GM21723 (cell line): ENCODE measurements around the gene CD101.

Experiments
- ATAC-seq: cut with Tn5 transposase; IDR thresholded peaks from one replicate; pipeline ENCODE4 v1.9.1; 2021; ENCODE audit warnings: mild to moderate bottlenecking, moderate library complexity; ENCODE audit not compliant: unreplicated experiment

The CD101 gene

GRCh38 chr1:117049857-117050256 lies 48.3 kb downstream of the CD101 start:
- ATAC-seq: no peak

DNA sequence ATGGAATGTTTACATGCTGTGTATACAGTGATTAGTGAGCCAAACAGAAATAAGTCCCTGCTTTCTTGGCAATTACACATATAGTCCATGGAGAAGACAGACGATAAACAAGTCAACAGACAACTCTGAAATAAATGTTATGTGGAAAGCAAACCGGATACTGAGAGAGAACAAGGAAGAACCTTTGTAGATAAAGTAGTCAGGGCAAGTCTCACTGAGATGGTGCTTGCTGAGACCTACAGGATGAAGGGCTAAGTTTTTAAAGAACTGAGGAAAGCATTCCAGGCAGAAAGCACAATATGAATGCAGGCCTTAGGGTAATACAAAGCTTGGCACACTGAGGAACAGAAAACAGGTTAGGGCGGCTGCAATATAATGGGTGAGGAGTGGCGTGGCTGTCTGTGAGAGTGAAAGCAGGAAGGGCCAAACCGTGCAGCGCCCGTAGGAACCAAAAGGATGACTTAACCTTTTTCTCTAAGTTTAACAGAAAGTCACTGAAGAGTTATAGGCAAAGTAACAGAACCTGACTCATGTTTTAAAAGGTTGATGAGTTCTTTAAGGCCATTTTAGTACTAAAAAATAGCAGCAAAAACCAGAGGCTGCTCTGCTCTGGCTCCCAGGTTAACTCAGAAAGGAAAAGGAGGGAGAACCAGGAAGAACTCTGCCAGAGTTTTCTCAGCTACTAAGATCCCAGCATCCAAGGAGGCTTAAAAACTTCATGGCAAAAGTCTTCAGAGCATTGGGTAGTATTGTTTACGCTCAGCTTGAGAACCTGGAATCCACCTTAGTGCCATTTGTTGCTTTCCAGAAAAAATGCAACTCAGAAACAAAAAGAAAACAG lies 49.9 kb downstream of the CD101 start:
- peak; percentile 88 for ATAC-seq

DNA sequence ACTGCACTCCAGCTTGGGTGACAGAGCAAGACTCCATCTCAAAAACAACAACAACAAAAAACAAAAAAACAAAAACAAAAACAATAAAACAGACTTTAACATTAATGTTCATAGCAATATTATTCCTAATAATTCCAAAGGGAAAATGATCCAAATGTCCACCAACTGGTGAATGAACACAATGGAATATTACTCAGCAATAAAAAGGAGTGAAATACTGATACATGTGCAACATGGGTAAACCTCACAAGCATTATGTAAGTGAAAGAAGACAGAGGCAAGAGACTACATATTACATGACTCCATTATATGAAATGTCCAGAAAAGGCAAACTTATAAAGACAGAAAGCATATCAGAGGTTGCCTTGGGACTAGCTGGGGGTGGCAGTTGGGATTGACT lies 52.5 kb downstream of the CD101 start:
- ATAC-seq: no peak

- ATAC-seq: no peak
Observed at GRCh38 chr1:117058810-117059209, 57.2 kb downstream of the CD101 start.

DNA sequence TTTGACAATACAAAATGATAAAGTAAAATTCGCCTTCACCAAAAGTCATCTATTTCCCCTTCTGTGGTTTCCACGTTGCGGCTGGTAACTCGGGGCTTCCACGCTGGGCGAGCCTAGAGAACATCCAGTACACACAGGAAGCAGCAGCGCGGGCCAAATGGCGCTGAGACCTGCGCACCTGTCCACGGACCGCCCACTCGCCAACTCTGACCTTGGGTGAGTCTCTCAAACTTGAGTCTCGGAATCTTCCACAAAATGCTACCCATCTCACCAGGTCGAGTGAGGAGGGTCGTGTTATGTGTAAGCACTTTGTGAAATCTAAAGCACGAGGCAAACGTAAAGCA lies 57.7 kb downstream of the CD101 start:
- peak; percentile 43 for ATAC-seq

- peak; percentile 89 for ATAC-seq
Observed at GRCh38 chr1:117059678-117060440, 58.3 kb downstream of the CD101 start, which contains the start of gene TTF2. Gene TTF2, plus strand, starts transcription at chr1:117060326. Its CDS starts 21 bp downstream, at chr1:117060347.

GRCh38 chr1:117060441-117061317 lies 59.1 kb downstream of the CD101 start:
- ATAC-seq: peak; percentile 10

DNA sequence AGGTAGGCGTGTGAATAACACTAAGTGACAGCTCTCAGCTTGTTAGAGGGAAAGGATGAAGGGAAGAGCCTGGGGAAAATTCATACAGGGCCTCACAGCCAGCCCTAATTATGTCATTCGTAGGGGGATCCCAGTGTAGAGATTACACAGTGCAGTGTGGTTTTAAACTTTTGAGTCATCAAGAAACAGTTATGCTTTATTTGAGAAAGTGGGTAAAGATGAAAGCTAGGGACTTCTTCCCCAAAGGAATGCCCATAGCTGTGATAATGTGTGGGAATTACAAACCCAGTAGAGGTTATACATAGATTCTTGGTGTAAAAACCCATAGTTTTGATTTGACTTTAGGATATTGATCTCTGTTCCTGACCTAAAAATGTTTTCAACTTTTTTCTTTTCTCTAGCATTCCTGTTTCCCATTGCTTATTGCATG lies 60.4 kb downstream of the CD101 start:
- ATAC-seq: peak; percentile 31

DNA sequence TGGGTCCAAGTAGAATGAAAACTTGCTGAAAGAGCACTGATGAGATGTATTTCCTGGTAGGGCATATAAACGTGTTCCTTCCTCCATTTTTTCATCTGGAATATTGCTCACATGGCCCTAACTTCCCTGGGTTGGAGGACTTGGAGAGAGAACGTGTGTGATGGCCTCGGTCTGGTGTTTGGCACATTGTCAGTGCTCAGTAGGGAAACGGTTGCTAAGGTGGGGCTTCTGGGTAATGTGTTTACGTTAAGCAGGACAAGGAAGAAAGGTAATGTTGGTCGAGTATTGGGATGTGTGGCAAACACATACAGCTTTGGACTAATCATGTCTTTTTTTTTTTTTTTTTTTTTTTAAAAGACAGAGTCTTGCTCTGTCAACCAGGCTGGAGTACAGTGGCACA lies 64.8 kb downstream of the CD101 start:
- no peak for ATAC-seq

- peak; percentile 72 for ATAC-seq
Observed at GRCh38 chr1:117067533-117068370, 66.2 kb downstream of the CD101 start.

DNA sequence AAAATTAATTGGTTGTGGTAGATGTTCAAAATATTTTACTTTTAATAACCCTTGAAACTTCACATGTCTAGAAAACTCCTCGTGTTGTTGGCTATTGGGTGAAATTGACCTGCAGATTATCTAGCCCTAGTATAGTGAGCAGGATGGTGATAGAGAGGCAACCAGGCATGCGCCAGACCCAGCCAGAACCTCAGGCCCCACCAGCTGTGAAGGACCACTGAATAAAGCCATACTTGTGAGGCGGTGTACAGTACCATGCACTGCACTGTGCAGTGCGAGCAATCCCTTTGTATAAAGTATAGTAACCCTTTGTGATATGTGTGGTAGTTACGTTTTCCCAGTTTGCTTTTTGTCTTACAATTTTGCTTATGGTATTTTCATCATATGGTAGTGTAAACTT lies 67.0 kb downstream of the CD101 start:
- ATAC-seq: no peak

GRCh38 chr1:117069220-117069844 lies 67.8 kb downstream of the CD101 start:
- ATAC-seq: no peak

GRCh38 chr1:117070124-117070523 lies 68.6 kb downstream of the CD101 start:
- no peak for ATAC-seq

- no peak for ATAC-seq
Observed at GRCh38 chr1:117076648-117077047, 75.1 kb downstream of the CD101 start.

DNA sequence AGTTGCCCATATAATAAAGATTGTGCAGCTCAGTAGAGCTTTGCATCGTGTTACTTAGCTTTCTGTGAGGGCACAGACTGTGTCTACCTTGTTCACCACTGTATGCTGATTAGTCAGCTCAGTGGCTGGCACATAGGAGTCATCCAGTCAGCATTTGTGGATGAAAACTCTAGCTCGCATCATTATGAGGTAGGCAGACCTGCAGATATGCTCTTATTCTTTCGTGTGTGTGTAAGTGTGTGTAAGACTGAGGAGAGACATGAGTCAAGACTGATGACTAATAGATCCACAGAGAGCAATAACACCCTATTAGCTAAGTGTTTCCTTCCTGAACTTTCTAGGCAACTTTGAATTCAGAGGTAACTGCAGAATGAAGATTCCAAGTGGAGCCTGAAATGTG lies 75.7 kb downstream of the CD101 start:
- ATAC-seq: no peak

DNA sequence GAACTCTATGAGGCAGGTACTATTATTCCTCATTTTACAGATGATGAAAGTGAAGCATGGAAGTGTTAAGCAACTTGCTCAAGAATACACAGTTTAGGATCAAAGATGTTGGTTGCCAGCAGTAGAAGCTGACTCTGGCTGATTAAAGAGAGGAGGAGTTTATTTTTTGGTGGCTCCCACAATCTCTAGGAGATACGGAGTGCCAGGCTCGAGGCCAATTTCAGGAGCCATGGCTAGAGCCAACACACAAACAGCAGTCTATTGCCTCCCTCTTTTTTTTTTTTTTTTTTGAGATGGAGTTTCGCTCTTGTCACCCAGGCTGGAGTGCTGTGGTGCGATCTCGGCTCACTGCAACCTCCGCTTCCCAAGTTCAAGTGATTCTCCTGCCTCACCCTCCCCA lies 78.2 kb downstream of the CD101 start:
- ATAC-seq: no peak

DNA sequence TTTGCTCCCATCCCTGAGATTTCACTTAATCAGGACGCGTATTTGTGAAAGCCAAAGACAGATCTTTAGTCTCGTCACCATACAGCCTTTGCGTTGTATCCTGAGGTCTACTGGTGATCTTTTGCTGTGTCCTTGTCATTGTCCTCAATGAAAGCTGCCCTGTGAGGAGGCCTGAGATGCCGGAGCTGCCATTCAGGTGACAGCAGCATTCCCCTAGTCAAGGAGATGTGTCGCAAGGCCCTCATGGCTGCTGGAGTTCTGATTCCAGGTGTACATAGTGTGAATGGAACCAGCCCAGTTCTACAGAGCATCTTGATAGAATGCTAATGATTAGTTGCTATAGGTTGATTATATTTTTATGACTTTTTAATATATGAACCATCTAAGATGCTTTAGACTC lies 82.7 kb downstream of the CD101 start:
- no peak for ATAC-seq
